Measurements from ENCODE around the gene PI4KB.

- no peak for TF ChIP-seq REST (IDR thresholded peaks at IDR 0.05; ENCODE audit: borderline replicate concordance)
- TF ChIP-seq EZH2 (IDR thresholded peaks at IDR 0.05; ENCODE audit: borderline replicate concordance, insufficient read depth, low read length, poor library complexity, severe bottlenecking) = no peak
- no peak for TF ChIP-seq MXI1 (conservative IDR thresholded peaks at IDR 0.05; ENCODE audit: poor library complexity, severe bottlenecking)
- no peak for TF ChIP-seq CTCF (IDR thresholded peaks at IDR 0.05; ENCODE audit: poor library complexity, severe bottlenecking)
- TF ChIP-seq TAF1 (IDR thresholded peaks at IDR 0.05; ENCODE audit: low read depth) = no peak
- TF ChIP-seq POLR2AphosphoS5 (IDR thresholded peaks at IDR 0.05) = no peak
- no peak for TF ChIP-seq EP300 (conservative IDR thresholded peaks at IDR 0.05; ENCODE audit: poor library complexity, severe bottlenecking)
- no peak for TF ChIP-seq SMC3 (conservative IDR thresholded peaks at IDR 0.05; ENCODE audit: poor library complexity)
Observed at GRCh38 chr1:151294742-151295462, 32.3 kb downstream of the PI4KB start.

All from neural cell (in vitro differentiated cells).